ENCODE results near the gene DYNC1I1. TPM values are rescaled to one million over a fixed set of nuclear protein-coding genes. Genes with fewer than 3 reads are reported as not detected.

Gene DYNC1I1
- total RNA-seq, 1 donor from 2014 or later = 2.3 TPM

DNA sequence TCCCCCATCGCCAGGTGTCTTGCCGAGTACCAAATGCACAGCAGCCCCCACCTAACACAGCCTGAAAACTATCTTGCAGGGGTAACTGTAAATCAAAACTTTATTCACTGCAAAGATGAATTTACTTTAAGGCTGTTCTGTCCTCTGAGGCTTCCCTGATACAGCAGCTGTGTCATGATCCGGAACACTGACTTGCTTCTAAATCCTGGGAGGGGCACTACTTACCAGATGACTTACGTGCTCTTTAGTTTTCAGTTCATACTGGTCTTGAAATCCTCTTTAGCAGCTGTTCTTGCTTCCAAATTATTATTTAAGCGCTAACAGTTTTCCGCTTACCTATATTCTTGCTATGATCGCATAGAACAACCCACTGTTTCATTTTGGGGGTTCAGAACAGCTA lies 4.9 kb downstream of the DYNC1I1 start:
- no peak overlapping the region for H3K27ac ChIP-seq
- intact Hi-C loops (cut with DNase I) = no loop called here
- H3K4me3 ChIP-seq = no peak overlapping the region
- DNase-seq = no peak
- ATAC-seq = no peak
- no peaks in the 10 kb centered on the region for H3K36me3 ChIP-seq
- H3K9me3 ChIP-seq = no peaks in the 10 kb centered on the region
- H3K4me1 ChIP-seq = peaks cover 5% of the 10 kb centered on the region
- H3K27me3 ChIP-seq = no peaks in the 10 kb centered on the region
- TF ChIP-seq, protein P1, sequence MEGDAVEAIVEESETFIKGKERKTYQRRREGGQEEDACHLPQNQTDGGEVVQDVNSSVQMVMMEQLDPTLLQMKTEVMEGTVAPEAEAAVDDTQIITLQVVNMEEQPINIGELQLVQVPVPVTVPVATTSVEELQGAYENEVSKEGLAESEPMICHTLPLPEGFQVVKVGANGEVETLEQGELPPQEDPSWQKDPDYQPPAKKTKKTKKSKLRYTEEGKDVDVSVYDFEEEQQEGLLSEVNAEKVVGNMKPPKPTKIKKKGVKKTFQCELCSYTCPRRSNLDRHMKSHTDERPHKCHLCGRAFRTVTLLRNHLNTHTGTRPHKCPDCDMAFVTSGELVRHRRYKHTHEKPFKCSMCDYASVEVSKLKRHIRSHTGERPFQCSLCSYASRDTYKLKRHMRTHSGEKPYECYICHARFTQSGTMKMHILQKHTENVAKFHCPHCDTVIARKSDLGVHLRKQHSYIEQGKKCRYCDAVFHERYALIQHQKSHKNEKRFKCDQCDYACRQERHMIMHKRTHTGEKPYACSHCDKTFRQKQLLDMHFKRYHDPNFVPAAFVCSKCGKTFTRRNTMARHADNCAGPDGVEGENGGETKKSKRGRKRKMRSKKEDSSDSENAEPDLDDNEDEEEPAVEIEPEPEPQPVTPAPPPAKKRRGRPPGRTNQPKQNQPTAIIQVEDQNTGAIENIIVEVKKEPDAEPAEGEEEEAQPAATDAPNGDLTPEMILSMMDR (IDR thresholded peaks at IDR 0.05) = no peak

DNA sequence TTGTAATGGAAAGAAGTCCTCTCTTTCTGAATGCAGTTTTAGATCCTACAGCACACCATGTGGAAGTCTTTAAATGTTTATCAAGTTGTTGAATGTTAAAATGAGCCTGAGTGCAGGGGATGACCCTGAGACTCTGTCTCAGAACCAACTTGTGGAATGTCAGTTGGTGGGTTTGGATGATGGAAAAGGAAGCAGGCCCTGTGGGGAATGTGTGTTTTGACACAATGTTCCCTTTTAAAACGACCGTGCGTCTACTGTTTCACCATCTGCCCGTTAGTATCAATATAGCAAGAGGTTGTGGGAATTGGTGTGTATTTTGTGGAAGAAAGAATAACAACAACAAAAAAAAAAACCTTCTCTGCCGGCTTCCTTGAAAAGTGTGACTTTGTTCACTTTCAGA lies 8.3 kb downstream of the DYNC1I1 start:
- Histone ChIP-seq H3K9me3 (no peaks in the 10 kb centered on the region), H3K4me3 (no peak overlapping the region), H3K27ac (no peak overlapping the region), H3K4me1 (no peaks in the 10 kb centered on the region), H3K36me3 (no peaks in the 10 kb centered on the region), H3K27me3 (no peaks in the 10 kb centered on the region)
- TF ChIP-seq, protein P1 (IDR thresholded peaks at IDR 0.05) = no peak
- no peak for DNase-seq
- intact Hi-C loops (cut with DNase I) = no loop called here
- ATAC-seq = no peak

DNA sequence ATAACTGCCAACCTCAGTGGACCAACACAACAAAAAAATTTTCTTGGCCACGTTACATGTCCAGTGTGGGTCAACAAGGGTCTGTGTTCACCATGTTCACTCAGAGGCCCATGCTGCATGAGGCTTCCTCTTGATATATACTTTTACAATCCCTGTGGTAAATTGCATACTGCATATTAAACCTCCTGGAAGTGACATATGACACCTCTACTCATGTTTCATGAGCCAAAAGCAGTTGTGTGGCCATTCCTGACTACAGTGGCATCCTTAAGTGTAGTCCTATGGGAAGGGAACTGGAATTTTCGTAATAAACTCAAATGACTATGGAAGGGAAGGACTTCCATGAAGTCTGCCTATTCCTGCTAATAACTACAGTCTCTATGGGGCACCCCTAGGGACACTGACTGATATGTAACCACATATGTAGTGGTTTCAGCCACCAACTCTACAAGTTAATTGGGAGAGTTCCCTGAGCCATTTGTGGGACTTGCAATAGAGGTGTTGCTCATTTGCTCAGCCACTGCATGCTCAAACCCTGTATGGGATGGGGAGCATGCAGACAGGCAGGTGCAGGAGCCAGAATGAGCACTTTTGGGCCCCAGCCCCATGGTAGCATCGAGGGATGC lies 9.7 kb downstream of the DYNC1I1 start:
- no peak for ATAC-seq
- no peak overlapping the region for H3K4me3 ChIP-seq
- H3K4me1 ChIP-seq = no peaks in the 10 kb centered on the region
- no peak for DNase-seq
- H3K36me3 ChIP-seq = no peaks in the 10 kb centered on the region
- no peak overlapping the region for H3K27ac ChIP-seq
- H3K9me3 ChIP-seq = no peaks in the 10 kb centered on the region
- TF ChIP-seq, protein P1 (IDR thresholded peaks at IDR 0.05) = no peak
- intact Hi-C loops (cut with DNase I) = no loop called here
- no peaks in the 10 kb centered on the region for H3K27me3 ChIP-seq

DNA sequence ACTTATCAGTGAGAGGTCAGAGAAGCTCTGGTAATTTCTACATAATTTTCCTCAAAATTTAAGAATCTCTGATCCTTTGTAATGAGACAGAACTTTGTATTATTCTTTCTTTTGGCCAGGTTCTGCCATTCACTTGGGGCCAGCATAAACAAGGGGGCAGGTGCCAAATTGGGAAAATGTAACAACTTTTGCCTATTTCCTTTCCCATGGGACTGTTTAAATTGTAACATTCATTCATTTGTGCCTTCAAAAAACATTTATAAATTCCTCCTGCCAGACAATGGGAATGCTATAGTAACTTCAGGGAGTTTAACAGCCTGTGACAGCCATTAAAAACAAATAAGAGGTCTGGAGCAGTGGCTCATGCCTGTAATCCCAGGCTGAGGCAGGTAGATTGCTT lies 12.4 kb downstream of the DYNC1I1 start:
- DNase-seq (no peak), ATAC-seq (no peak)
- no peaks in the 10 kb centered on the region for H3K27me3 ChIP-seq
- H3K27ac ChIP-seq = no peak overlapping the region
- no peaks in the 10 kb centered on the region for H3K9me3 ChIP-seq
- H3K4me1 ChIP-seq = no peaks in the 10 kb centered on the region
- no peak overlapping the region for H3K4me3 ChIP-seq
- H3K36me3 ChIP-seq = no peaks in the 10 kb centered on the region
- intact Hi-C loops (cut with DNase I) = no loop called here
- TF ChIP-seq, protein P1 (IDR thresholded peaks at IDR 0.05) = no peak

DNA sequence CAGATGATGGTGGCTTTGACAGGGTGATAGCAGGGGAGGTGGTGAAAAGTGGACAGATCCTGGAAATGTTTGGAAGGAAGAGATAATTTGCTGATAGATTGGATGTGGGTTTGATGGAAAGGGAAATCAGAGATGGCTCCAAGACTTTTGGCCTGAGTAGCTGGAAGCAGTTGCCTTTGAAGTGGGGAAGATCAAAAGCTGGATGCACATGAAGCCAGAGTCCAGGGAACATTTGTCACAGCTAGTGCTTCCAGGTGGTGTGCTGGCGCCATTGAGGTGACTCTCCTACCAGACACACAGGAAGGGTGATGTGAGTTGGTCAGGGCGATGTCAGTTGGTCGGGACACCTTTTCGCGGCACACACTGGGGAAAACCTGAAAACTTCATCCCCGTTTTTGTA lies 15.9 kb downstream of the DYNC1I1 start:
- intact Hi-C loops (cut with DNase I) = no loop called here
- H3K9me3 ChIP-seq = no peaks in the 10 kb centered on the region
- no peaks in the 10 kb centered on the region for H3K36me3 ChIP-seq
- H3K27ac ChIP-seq = no peak overlapping the region
- DNase-seq = no peak
- H3K27me3 ChIP-seq = no peaks in the 10 kb centered on the region
- no peak for ATAC-seq
- TF ChIP-seq, protein P1 (IDR thresholded peaks at IDR 0.05) = no peak
- no peak overlapping the region for H3K4me3 ChIP-seq
- H3K4me1 ChIP-seq = no peaks in the 10 kb centered on the region

DNA sequence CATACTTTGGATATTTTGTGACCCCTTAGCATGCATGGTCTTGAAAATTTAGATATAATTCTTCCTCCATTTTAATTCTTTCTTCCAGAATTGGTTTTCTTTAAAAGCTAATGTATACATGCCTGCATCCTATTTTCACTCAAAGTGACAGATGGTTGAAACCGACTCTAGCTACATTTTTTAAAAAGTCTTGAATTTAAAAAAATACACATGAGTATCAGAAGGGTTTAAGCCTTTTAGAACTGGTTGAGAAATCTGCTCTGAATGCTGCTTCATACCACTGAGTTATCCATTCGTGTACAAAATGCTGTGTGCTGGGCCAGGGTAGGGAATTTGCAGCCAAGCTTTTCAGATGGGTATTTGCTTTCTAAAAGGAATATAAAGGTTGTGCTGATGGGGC lies 16.5 kb downstream of the DYNC1I1 start:
- Histone ChIP-seq H3K4me3 (no peak overlapping the region), H3K27ac (no peak overlapping the region), H3K4me1 (no peaks in the 10 kb centered on the region), H3K9me3 (no peaks in the 10 kb centered on the region), H3K27me3 (no peaks in the 10 kb centered on the region), H3K36me3 (no peaks in the 10 kb centered on the region)
- ATAC-seq (no peak), DNase-seq (no peak)
- TF ChIP-seq, protein P1 (IDR thresholded peaks at IDR 0.05) = no peak
- intact Hi-C loops (cut with DNase I) = no loop called here
